Adrenal gland (tissue), 5 donors: ENCODE results near the gene DBET.
"Not testable (repeated sequence)": the region's sequence is repeated elsewhere in the genome, so short reads cannot be mapped to it uniquely, and the experiment has no call there.

ENCODE experiments used
- CTCF ChIP-seq, 6 experiments: fragments of 450-650 bp in 4 of 6; fragments of 200-600 bp in 2 of 6; sonication (generic) in 1 of 6; IDR thresholded peaks; 1 replicate in 5 of 6; 2 replicates in 1 of 6; pipeline versions ENCODE4 v1.5.1 to v1.8.0; 2016 to 2021; ENCODE audit warnings: antibody characterized with exemption in 6 of 6, mild to moderate bottlenecking in 2 of 6, moderate library complexity in 1 of 6
- POLR2A ChIP-seq, 2 donors: fragments of 450-650 bp; IDR thresholded peaks; one replicate each; pipeline ENCODE4 v1.6.1; 2017; ENCODE audit warnings: antibody characterized with exemption in 2 of 2, mild to moderate bottlenecking in 2 of 2, moderate library complexity in 1 of 2
- donor health status: DM: no; HTN: no; CAD: no.

GRCh38 chr4:190101525-190101924 lies 37.2 kb downstream of the DBET start:
- not testable (repeated sequence) for TF ChIP-seq CTCF, POLR2A (IDR thresholded peaks at IDR 0.05)
